GM12892 (cell line): ENCODE data around the gene PRKAR2A.

ENCODE experiments used
- POLR2A ChIP-seq: IDR thresholded peaks from 2 replicates; pipeline ENCODE4 v1.6.1; 2011; ENCODE audit warnings: low read depth, low read length, control low read depth
- POLR2AphosphoS5 ChIP-seq: IDR thresholded peaks from 2 replicates; pipeline ENCODE4 v1.6.1; 2011; ENCODE audit warnings: low read depth, low read length, control low read depth
- TAF1 ChIP-seq: IDR thresholded peaks from 2 replicates; pipeline ENCODE4 v1.6.1; 2011; ENCODE audit warnings: low read depth, mild to moderate bottlenecking, control low read depth, low read length, borderline replicate concordance

GRCh38 chr3:48788544-48789162, 59.0 kb downstream of the PRKAR2A start:
- TF ChIP-seq POLR2AphosphoS5 = no peak
- no peak for TF ChIP-seq POLR2A
- TF ChIP-seq TAF1 = no peak
